NCI-H2029 treated with DMSO at 0.1 percent for 48 hours (cell line): Measurements from ENCODE around the gene ANGPTL2.
"Not testable (repeated sequence)": the region's sequence is repeated elsewhere in the genome, so short reads cannot be mapped to it uniquely, and the experiment has no call there.

Source experiments
- DNase-seq: peaks from one replicate; lab custom pipeline; 2025; lab: John Stamatoyannopoulos, UW

The ANGPTL2 gene

DNA sequence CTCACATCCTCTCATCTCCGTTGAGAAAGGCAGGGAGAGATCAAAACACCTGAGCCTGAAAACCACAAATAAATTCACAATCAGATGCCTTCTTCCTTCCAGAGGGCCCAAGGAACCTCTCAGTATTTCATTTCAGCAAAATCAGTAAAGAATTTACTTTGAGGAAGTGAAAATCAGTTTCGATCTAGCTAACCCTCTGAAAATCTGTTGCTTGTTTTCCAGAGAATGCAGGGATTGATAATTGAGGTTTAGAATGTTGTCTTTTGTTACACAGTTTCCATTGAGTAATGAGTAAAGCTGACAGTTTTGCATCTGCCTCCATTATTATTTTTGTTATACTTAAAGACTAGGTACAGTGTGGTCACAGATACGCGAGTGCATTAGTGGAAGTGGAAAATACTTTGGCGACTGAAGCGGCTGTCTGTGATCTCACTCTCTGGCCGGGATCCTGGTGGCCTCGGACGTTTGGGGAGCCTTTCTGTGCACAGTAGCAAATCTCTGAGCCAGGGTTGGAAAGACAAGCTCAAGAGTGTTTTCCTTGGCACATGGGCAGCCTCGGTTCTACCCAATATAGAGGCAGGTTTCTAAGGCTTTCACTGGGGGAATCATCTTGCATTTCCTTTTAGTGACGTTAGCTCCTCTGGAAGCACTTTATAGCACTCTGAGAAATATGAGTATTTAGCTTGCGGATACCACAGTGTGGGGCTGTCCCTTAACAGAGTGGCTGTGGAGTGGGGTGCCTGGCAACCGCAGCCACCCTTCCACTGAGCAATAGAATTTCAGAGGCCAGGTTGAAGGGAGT is 32.2 kb upstream of the ANGPTL2 start:
- DNase-seq, result peak; percentile 93

DNA sequence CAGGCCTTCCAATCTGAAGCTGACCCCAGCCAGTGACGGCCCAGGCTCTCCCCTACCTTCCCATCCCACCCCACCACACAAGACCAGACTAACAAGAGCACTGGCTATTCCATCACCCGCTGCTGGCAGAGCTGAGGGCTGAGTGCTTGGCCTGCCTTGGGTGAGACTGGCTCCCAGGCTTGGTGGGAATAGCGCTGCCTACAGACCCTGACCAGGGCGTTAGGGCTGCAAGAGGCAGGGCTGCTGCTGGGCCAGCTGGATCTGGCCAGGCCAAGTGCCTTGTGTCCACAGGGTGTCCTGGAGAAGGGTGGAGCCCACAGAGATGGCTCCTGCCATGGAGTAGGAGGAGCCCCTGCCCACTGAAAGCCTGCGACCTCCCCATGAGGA is 31.6 kb upstream of the ANGPTL2 start:
- DNase-seq, result no peak

DNA sequence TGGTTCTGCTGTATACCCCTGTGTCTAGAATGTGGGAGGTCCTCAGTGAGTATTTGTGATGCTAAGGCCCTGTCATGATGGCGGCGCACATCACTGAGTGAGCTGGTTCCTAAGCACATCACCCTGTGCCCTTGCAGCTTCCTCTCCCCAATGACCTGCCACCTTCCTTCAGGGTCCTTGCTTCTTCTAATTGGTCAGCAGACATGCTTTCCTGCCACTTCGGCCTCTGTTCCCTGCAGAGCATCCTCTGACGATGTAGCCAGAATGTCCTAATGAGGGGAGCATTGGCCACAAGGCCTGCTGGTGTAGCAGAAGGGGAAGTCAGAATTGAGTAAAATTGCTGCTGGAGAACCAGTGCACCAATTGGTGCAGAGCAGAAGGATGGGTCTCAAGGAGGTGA is 31.1 kb upstream of the ANGPTL2 start:
- DNase-seq, result no peak

DNA sequence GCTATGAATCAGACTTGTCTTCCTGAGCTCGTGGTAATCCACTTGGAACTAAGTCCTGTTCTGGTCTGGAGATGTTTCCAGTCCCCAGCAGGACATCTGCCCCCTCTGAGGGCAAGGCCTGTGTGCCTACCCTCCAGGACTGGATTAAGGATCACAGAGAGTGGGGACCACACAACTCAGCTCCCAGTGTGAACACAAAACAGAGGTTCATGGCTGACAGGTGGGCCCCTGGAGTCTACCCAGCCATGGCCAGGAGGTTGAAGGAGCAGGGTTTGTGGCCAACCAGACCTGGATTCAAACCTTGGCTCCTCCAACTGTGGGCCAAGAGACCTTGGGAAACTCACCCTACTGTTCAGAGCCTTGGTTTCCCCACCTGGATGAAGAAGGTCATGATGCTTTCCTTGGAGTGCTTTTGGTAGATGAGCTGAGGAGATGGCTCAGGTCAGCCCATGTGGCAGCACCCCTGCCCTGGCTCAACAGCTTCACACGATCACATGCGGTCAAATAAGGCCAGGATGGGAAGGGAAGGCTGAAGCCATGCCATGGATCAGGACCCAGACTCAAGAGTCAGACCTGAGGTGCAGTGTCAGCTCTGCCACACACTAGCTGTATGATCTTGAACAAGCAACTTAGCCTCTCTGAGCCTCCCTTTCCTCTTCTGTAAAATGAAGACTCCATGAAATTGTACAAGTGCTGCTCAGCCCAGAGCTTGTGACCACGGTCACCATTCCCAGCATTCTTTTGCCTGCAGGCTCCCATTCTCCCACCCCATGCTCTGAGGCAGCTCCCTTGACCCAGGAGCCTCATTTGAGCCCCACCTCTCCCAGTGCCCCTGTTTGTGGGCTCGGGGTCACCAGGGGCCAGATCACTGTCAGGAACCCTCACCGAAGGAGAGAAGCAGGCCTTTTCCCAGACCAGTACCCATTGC is 27.3 kb upstream of the ANGPTL2 start:
- DNase-seq, result no peak

DNA sequence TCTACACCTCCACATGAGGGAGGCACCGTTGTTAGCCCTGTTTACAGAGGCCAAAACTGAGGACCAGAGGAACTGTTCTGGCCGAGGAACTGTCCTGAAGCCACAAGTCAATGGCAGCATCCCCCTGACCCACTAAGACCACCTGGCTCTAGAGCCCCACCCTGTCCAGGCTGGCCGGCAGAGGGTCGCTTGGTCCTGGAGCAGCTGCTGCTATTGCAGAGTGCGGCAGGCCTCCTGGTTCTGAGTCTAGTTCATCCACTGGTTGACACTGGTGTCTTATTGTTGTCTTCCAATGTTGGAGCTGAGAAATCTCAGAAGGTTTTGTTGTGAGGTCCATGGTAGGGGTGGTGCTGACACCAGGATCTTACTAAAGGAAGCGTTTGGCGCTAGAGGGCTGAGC is 26.6 kb upstream of the ANGPTL2 start:
- DNase-seq, result no peak

DNA sequence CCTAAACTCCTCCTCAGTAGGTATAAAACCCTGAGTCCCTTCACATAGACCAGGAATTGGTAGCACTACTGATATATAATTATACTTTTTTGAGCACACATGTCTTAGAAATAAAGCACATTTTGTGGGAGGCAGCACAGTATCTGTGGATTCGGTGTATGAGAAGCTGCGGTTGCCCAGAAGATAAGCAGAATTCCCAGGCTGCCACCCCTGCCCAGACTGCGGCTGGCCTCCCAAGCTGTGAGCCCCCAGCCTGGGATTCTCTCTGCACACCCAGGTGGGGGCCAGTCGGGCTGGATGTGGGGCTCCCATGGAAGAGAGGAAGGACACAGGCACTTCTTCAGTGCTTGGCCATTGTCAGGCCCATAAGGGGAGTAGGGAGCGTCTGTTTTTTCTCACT is 25.6 kb upstream of the ANGPTL2 start:
- DNase-seq, result no peak

DNA sequence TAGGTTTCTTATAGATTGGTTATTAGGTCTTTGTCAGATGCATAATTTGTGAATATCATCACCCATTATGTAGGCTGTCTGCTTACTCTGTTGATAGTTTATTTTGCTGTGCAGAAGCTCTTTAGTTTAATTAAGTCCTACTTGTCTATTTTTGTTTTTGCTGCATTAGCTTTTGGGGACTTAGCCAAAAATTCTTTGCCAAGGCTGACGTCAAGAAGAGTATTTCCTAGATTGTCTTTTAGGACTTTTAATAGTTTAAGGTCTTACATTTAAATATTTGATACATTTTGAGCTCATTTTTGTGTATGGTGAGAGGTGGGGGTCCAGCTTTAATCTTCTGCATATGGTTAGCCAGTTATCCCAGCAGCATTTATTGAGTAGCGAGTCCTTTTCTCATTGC is 24.8 kb upstream of the ANGPTL2 start:
- DNase-seq, result no peak

DNA sequence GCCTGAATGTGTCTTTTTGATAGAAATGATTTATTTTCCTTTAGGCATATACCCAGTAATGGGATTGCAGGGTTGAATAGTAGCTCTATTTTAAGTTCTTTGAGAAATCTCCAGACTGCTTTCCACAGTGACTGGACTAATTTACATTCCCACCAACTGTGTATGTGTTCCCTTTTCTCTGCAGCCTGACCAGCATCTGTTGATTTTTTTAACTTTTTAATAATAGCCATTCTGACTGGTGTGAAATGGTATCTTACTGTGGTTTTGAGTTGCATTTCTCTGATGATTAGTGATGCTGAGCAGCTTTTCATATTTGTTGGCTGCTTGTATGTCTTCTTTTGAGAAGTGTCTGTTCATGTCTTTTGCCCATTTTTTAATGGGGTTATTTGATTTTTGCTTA is 24.4 kb upstream of the ANGPTL2 start:
- not testable (repeated sequence) for DNase-seq

DNA sequence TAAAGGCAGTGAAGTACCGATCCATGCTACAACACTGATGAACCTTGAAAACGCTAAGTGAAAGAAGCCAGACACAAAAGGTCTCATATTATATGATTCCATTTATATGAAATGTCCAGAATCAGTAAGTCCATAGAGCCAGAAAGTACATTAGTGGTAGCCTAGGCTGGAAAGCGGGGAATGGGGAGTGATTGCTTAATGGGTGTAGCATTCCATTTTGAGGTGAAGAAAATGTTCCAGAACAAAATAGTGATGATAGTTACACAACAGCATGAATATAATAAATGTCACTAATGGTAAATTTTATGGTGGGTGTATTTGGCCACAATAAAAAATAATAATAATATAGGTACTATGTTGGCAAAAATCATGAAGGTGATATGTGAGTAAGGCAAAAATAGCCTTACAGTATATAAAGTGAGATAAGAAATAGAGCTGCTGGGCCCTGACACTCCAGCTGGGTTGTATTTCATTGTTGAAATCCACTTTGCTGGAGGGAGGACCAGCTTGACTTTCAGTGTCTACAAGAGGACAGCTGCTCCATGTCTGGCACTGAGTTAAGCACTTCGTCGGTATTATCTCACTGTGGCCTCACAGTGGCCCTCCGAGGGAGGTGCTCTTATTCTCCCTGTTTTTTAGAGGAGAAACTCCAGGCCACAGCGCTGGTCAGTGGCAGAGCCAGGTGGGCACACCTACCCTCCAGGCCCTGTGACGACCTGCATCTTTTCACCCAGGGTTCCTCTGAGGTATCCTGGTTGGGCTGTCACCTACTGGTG is 22.4 kb upstream of the ANGPTL2 start:
- DNase-seq, result no peak

DNA sequence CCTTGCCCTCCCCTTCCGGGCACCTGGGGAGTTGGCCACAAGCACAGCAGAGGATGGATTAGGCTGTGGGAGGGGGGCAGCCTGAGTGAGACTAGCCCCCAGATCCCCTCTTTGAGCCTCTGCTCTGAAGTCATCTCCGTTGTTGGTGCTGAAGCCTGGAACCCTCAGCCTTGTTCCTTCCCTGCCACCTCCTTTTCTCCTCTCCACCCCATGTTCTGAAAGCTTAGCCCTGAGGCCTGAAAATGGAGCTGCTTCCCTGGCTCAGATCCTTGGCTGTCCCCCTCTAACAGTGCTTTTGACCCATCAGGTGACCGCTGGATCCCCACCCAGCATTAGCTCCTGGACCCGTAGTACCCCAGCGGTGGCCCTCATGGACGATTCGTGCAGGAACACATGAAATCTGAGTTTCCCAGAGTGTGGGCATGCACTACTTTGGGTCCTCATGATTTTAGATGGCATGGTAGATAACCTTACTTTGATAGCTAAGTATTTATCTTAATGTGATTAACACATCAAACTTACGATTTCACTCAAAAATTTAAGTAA is 21.6 kb upstream of the ANGPTL2 start:
- no peak for DNase-seq

DNA sequence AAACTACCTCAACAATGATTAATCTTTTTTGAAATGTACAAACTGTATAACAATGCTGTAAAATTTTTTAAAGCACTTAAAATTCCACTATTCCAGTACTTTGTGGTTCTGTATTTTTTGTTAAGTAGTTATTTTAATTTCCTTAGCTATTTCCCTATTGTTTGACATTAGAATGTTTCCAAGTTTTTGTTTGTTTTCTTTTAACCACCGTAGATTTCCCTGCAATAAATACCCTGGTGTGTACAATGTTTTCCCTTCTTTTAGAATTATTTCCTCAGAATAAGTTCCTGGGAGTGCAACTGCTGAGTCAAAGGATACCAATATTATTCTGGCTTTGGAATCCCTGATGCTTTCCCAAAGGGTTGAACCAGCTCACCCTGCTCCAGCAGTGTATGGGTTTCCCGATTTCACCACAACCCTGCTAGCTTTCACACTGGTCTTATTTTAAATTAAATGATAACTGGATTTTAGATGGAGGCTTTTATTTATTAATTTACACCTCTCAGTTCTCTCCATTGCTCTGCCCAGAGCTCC is 20.6 kb upstream of the ANGPTL2 start:
- no peak for DNase-seq

DNA sequence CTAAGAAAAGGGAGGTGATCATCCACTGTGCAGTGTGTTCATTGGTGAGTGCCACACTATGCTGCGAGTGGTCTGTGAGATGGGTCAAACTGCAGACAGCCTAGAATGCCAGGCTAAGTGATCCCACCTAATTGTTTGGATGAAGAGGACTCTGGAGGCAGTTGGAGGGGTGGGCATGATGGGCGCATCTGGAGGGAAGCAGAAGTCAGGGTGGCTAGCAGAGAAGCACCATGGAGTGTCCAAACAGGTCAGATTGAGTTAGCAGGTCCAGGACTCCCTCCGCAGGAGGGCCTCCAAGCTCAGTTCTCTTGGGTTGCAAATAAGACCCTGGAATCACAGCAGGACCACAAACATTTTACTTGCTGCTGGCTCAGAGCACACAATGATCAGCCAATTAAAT is 19.9 kb upstream of the ANGPTL2 start:
- DNase-seq, result no peak

DNA sequence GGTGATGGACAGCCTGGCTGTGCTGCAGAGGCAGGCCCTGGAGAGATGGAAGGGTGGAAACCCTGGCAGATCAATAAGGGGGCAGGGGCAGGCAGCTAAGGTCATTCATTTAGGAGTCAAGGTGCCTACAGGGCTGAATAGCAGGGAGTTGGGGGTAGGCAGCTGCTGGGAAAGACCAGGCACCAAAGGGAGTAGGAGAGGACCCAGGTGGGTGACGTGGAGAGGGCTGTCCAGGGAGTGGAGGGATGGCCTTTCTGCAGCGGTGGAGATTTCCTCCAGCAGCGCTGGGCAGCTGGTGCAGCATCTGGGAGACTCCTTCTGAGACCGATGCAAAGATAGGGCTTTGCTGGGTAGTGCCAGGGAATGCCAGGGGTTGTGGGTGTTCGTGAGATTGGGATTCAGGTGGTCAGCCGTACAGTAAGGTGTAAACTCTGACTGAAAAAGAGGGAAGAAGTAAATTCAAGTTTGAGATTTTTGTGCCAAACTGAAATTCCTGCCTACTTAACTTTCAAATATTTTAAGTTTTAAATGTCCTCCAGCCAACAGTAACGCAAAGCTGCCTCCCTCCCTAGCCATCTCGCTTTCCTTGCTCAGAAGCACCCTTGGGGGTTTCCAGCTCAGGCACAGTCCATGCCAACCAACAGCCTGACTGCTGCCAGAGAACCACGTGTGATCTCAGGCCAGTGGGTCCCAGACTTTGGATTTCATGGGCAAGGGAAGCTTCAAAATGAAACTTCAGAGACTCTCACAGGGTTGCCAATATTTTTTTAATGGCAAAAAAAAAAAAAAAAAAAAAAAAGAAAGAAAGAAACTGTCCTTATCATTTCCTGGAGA is 18.6 kb upstream of the ANGPTL2 start:
- DNase-seq, result no peak

DNA sequence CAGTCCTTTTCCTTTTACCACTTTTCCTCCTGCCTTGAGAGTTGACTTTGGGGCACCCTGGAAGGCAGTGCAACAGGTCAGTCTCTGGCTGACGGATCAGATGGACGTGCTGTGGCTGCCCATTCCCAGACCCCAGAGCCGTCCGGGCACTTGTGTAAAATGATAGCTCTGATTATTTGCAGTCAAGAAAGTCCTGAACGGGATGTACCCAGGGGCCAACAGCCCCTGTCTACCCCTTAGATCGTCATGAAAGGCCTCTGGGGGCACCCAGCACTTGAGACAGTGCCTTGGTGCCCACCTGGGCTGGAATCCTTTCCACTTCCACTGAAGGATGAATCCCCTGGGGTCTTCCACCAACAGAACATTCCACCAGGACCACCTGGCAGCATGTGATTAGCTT is 17.7 kb upstream of the ANGPTL2 start:
- DNase-seq, result no peak

DNA sequence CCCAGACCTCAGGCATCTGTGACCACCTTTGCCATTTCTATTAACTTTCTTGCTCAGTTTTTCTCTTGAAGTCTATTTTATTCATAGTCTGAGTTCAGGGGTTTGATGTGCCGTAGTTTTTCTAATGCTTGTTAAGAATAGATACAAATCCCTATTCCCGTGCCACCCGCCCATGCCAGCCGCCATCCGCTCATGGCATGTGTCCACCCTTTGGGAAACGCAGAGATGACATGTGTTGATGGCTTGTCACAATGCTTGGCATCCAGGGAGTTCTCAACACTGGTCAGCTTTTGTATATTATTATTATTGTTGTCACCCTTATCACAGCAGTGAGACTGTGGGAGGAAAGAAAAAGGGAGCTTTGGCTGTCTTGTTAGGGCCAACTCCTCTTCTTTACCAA is 17.3 kb upstream of the ANGPTL2 start:
- no peak for DNase-seq

DNA sequence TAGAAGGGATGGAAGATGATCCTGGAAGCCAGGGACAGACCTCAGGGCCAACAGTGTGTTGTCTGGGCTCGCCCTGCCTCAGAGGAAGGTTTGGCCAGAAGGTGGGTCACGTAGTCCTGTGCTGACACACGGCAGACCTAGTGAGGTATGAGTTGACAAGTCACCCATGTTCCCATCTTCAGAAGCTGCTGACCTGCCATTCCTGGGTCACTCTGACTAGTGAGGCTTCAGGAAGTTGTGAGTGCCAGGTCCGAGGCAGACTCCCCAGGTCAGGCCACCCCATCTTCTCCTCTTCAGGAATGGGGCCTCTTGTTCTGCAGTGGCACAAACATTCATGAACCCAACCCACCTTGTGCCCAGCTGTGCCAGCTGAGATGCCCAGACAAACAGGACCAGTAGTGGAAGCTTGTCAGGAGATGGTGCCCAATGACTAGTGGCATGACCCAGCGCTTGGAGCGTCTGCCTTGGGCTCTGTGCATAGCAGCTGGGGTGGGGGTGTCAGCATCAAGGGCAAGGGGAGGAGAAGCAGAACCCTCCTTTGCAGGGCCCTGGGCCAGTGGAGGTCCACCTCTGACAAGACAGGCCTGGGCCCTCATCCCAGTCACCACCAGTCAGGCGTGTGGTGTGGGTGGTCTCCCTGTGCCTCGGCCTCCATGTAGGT is 16.8 kb upstream of the ANGPTL2 start:
- DNase-seq, result no peak

DNA sequence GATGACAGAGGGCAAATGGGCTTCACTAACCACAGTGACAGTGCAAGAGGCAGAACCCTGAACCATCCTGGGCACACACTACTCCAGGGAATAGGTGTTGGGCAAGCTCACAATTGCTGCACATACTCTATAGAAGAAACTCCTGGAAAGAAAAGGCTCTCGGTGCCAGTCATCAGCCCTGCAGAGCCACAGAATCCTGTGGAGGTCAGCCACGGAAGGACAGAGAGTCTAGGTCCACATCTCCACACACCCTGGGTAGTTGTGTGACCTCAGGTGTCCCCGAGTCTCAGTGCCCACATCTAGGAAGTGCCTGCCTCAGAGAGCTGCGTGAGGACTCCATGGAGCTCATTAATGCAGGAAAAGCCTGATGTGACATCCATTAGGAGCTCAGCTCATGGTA is 16.0 kb upstream of the ANGPTL2 start:
- no peak for DNase-seq

DNA sequence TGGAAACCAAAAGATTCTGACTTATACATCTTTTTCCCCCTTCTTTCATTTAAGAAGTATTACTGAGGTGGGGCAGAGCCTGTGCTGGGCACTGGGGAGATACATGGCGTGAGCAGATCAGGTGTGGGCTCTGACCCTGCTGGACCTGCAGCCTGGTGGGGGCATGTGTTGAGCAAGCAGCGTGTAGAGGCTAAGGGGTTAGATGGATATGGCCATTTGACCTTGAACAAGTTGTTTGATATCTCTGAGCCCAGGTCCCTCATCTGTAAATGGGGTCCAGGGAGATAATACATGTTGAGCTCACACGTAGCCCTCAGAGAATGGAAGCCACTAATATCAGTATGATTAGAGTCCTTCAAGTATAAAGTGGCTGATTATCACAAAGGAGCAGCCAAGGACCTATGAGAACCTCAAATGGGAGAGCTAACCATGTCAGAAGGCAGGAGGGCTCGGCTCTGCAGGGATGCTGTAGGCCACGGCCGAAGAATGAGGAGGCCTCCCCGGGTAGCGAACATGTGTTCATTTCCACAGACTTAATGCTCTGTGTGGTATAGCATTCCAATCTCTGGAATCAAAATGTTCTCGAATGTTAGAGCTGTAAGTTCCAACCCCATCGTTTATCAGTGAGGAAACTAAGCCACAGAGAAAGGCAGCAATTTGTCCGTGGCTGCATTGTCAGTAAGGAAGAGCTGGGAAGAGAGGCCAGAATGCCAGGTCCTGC is 15.4 kb upstream of the ANGPTL2 start:
- DNase-seq, result no peak

DNA sequence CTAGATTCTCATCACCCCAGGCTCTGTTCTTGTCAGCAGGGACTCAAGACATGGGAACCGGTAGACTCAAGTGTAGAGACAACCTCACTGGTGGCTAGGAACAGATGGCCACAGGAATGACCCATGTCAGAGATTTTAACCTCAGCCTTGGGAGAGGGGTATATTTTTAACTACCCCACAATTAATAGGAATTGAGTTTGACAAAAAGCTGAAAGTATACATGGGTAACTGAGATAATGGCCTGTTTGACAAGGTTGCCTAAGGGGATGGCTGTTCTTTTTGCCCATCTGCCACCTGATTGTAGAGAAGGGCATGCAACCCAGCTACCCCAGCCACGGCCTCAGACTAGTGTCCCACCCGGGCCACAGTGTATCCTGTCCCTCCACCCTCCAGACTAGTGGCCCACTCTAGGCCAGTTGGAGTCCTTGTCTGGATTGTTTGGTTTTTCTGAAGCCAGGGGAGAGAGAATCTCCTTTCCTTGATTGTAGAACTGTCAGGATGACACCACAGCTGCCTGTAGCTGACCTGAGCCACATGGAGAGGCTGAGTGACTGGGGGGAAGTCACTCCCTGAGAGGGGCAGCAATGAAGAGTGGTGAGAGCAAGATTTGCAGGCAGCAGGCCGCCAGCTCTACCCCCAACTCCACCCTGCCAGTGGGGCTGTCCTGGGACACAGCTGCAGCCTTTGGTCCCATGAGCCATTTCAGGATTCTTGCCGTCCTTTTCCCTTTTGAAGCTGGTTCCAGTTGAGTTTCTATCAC is 14.6 kb upstream of the ANGPTL2 start:
- DNase-seq, result no peak
